Measurements from ENCODE around the gene DEDD. TPM values are rescaled to one million over a fixed set of nuclear protein-coding genes. Genes with fewer than 3 reads are reported as not detected.
"Not testable (repeated sequence)": the region's sequence is repeated elsewhere in the genome, so short reads cannot be mapped to it uniquely, and the experiment has no call there.

DEDD gene
- total RNA-seq, 3 donors from 2014 or later = 28.7 to 39.0 (median 37.6) TPM

- TF ChIP-seq CTCF (IDR thresholded peaks at IDR 0.05) = peak in 1 of 3 donors; percentile 44
- TF ChIP-seq POLR2A (IDR thresholded peaks at IDR 0.05) = no peak
- TF ChIP-seq POLR2AphosphoS5 (IDR thresholded peaks at IDR 0.05) = peak in 1 of 3 donors; percentile 8
- Histone ChIP-seq H3K36me3 (peaks cover 4% of the 10 kb centered on the region), H3K4me1 (peaks cover 8 to 25% of the 10 kb centered on the region in 2 donors), H3K27me3 (no peaks in the 10 kb centered on the region), H3K4me3 (peak overlapping the region in 2 of 3 donors; percentile 72 to 79), H3K9me3 (no peaks in the 10 kb centered on the region), H3K27ac (peak overlapping the region; percentile 87 to 95)
- peak in 1 of 2 donors; percentile 56 for DNase-seq (ENCODE audit: low spot score in 2 of 2)
- intact Hi-C loops (cut with DNase I; ENCODE audit: low total_unique reads) = loop anchor here (10.0 kb wide), 1 partner anchor 394 kb away; no protein-coding TSS in a partner anchor
Measured at GRCh38 chr1:161119092-161119903, 13.2 kb downstream of the DEDD start.

- Histone ChIP-seq H3K4me3 (peak within 1 kb of the TSS; percentile 72 to 88 (median 79)), H3K27me3 (no peaks in the 10 kb centered on the region), H3K9me3 (no peaks in the 10 kb centered on the region), H3K27ac (peak within 1 kb of the TSS; percentile 87 to 95), H3K36me3 (peaks cover 4% of the 10 kb centered on the region), H3K4me1 (peaks cover 8 to 25% of the 10 kb centered on the region in 2 donors)
- intact Hi-C loops (cut with DNase I; ENCODE audit: low total_unique reads) = loop anchor here (10.0 kb wide), 1 partner anchor 393 kb away; no protein-coding TSS in a partner anchor
- DNase-seq (ENCODE audit: low spot score in 2 of 2) = peak; percentile 76 to 81
- TF ChIP-seq POLR2A (IDR thresholded peaks at IDR 0.05) (peak; percentile 86), POLR2AphosphoS5 (IDR thresholded peaks at IDR 0.05) (peak; percentile 91 to 98 (median 96)), CTCF (IDR thresholded peaks at IDR 0.05) (no peak)
Measured at GRCh38 chr1:161117759-161118581, 14.5 kb downstream of the DEDD start, which contains the start of the genes NIT1 and PFDN2. Gene NIT1, plus strand, starts transcription at chr1:161118105. Its CDS starts 72 bp downstream, at chr1:161118177. Gene PFDN2, minus strand, starts transcription at chr1:161118037. Its CDS starts 11 bp downstream, at chr1:161118026.

- not testable (repeated sequence) for H3K9me3 ChIP-seq; H3K27ac ChIP-seq; H3K4me3 ChIP-seq; H3K27me3 ChIP-seq; DNase-seq (ENCODE audit: low spot score in 2 of 2); H3K36me3 ChIP-seq
- intact Hi-C loops (cut with DNase I; ENCODE audit: low total_unique reads) = loop anchor here (10.0 kb wide), 1 partner anchor 391 kb away; no protein-coding TSS in a partner anchor
- peaks cover 8 to 25% of the 10 kb centered on the region in 2 donors for H3K4me1 ChIP-seq
Measured at GRCh38 chr1:161115961-161116360, 16.5 kb downstream of the DEDD start.

- H3K27ac ChIP-seq = no peak overlapping the region
- H3K4me3 ChIP-seq = no peak overlapping the region
- no peak for DNase-seq (ENCODE audit: low spot score in 2 of 2)
- intact Hi-C loops (cut with DNase I; ENCODE audit: low total_unique reads) = loop anchor here (10.0 kb wide), 1 partner anchor 390 kb away; no protein-coding TSS in a partner anchor
- no peaks in the 10 kb centered on the region for H3K9me3 ChIP-seq
- H3K4me1 ChIP-seq = peaks cover 8 to 25% of the 10 kb centered on the region in 2 donors
- TF ChIP-seq CTCF (IDR thresholded peaks at IDR 0.05) = no peak
- no peak for TF ChIP-seq POLR2A (IDR thresholded peaks at IDR 0.05)
- no peak for TF ChIP-seq POLR2AphosphoS5 (IDR thresholded peaks at IDR 0.05)
- H3K36me3 ChIP-seq = no peaks in the 10 kb centered on the region
- H3K27me3 ChIP-seq = no peaks in the 10 kb centered on the region
Measured at GRCh38 chr1:161115132-161115711, 17.2 kb downstream of the DEDD start.

- H3K36me3 ChIP-seq = no peaks in the 10 kb centered on the region
- no peak overlapping the region for H3K4me3 ChIP-seq
- no peaks in the 10 kb centered on the region for H3K9me3 ChIP-seq
- H3K27ac ChIP-seq = no peak overlapping the region
- TF ChIP-seq CTCF (IDR thresholded peaks at IDR 0.05) (no peak), POLR2AphosphoS5 (IDR thresholded peaks at IDR 0.05) (no peak), POLR2A (IDR thresholded peaks at IDR 0.05) (no peak)
- no peaks in the 10 kb centered on the region for H3K27me3 ChIP-seq
- peaks cover 7 to 19% of the 10 kb centered on the region in 2 donors for H3K4me1 ChIP-seq
- intact Hi-C loops (cut with DNase I; ENCODE audit: low total_unique reads) = loop anchor here (10.0 kb wide), 1 partner anchor 390 kb away; no protein-coding TSS in a partner anchor
- DNase-seq (ENCODE audit: low spot score in 2 of 2) = no peak
Measured at GRCh38 chr1:161114556-161114955, 17.9 kb downstream of the DEDD start.
